Measurements from ENCODE around the gene TSGA10. TPM values are rescaled to one million over a fixed set of nuclear protein-coding genes. Genes with fewer than 3 reads are reported as not detected.
"Not testable (repeated sequence)": the region's sequence is repeated elsewhere in the genome, so short reads cannot be mapped to it uniquely, and the experiment has no call there.

The TSGA10 gene
- total RNA-seq, 2 experiments from 2014 or later = 10.6 to 11.0 TPM

DNA sequence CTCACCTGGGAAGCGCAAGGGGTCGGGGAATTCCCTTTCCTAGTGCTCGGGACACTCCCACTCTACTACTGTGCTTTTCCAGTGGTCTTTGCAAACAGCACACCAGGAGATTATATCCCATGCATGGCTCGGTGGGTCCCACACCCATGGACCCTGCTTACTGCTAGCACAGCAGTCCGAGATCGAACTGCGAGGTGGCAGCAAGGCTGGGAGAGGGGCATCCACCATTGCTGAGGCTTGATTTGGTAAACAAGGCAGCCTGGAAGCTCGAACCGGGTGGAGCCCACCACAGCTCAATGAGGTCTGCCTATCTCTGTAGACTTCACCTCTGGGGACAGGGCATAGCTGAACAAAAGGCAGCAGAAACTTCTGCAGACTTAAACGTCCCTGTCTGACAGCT lies 154.0 kb downstream of the TSGA10 start:
- Mint-ChIP-seq H3K4me3 (no peak overlapping the region), H3K36me3 (ENCODE audit: low read depth) (peaks cover 27% of the 10 kb centered on the region), H3K27ac (no peak overlapping the region), H3K4me1 (ENCODE audit: low read depth) (no peaks in the 10 kb centered on the region), H3K9me3 (peaks cover 5% of the 10 kb centered on the region), H3K27me3 (peaks cover 5% of the 10 kb centered on the region)
- peaks cover 0 to 11% of the 10 kb centered on the region in 2 experiments for H3K9me3 ChIP-seq (ENCODE audit: control insufficient read depth in 1 of 2, insufficient read depth in 1 of 2, low read length in 2 of 2)
- no peak for TF ChIP-seq CTCF (IDR thresholded peaks at IDR 0.05)
- ChIA-PET POLR2A (no interaction called here), CTCF (no interaction called here)
- no peak overlapping the region for H3K27ac ChIP-seq (ENCODE audit: low read depth in 1 of 2, low read length in 2 of 2)
- H3K4me3 ChIP-seq (ENCODE audit: low read length) = no peak overlapping the region
- no peak for ATAC-seq (ENCODE audit: poor library complexity)
- H3K36me3 ChIP-seq (ENCODE audit: insufficient read depth, low read length) = no peaks in the 10 kb centered on the region
- H3K4me1 ChIP-seq (ENCODE audit: insufficient read depth, low read length) = no peaks in the 10 kb centered on the region
- H3K27me3 ChIP-seq (ENCODE audit: control insufficient read depth in 1 of 2, insufficient read depth in 2 of 2, low read length in 2 of 2) = no peaks in the 10 kb centered on the region
- intact Hi-C loops (cut with DNase I, micrococcal nuclease) = no loop called here
- DNase-seq = no peak

DNA sequence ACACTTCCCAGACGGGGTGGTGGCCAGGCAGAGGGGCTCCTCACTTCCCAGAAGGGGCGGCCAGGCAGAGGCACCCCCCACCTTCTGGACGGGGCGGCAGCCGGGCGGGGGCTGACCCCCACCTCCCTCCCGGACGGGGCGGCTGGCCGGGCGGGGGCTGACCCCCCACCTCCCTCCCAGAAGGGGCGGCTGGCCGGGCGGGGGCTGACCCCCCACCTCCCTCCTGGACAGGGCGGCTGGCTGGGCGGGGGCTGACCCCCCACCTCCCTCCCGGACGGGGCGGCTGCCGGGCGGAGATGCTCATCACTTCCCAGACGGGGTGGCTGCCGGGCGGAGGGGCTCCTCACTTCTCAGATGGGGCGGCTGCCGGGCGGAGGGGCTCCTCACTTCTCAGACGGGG lies 166.0 kb downstream of the TSGA10 start:
- H3K9me3 ChIP-seq (ENCODE audit: control insufficient read depth in 1 of 2, insufficient read depth in 1 of 2, low read length in 2 of 2); CTCF ChIA-PET; H3K27ac ChIP-seq (ENCODE audit: low read depth in 1 of 2, low read length in 2 of 2); DNase-seq; H3K4me1 ChIP-seq (ENCODE audit: insufficient read depth, low read length); POLR2A ChIA-PET; H3K4me3 Mint-ChIP-seq; H3K27ac Mint-ChIP-seq; ATAC-seq (ENCODE audit: poor library complexity); intact Hi-C loops (cut with DNase I, micrococcal nuclease); H3K9me3 Mint-ChIP-seq; H3K4me3 ChIP-seq (ENCODE audit: low read length); H3K27me3 Mint-ChIP-seq; H3K4me1 Mint-ChIP-seq (ENCODE audit: low read depth); H3K36me3 Mint-ChIP-seq (ENCODE audit: low read depth); H3K27me3 ChIP-seq (ENCODE audit: control insufficient read depth in 1 of 2, insufficient read depth in 2 of 2, low read length in 2 of 2); H3K36me3 ChIP-seq (ENCODE audit: insufficient read depth, low read length): not testable (repeated sequence)

DNA sequence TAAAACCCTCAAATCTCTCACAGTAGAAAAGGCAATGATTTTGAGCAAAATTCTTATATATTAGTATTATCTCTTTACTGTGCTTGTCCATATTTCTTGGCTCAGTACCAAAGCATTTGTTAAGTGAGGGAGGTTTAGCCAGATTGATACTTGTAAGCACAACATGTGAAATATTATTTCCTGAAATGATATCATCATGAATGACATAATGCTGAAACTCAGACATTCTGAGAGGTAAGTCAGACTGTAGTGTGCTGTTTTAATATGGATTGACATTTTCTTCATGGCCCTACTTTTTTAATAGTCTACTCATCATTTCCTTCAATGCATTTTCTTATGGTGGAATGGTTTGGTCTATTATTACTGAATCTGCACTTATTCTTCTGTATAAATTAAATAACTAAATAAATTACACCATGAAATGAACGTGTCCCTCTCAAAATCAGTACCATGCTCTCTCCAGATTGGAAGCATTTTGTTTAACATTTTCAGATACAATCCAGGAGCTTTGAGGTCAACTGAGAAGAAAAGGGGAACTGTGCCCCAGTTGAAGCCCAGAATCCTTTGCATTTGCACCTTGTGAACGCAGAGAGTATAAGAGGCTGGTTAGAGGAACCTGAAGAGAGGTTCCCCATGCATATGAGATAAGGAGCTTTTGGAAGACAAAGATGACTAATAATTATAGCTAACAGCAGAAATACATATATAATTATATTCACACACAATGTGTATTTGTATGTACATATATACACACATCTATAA lies 168.7 kb downstream of the TSGA10 start:
- no peak overlapping the region for H3K4me3 ChIP-seq (ENCODE audit: low read length)
- Mint-ChIP-seq H3K27me3 (no peaks in the 10 kb centered on the region), H3K36me3 (ENCODE audit: low read depth) (no peaks in the 10 kb centered on the region), H3K9me3 (no peaks in the 10 kb centered on the region), H3K4me1 (ENCODE audit: low read depth) (no peaks in the 10 kb centered on the region), H3K4me3 (no peak overlapping the region), H3K27ac (no peak overlapping the region)
- no peak for TF ChIP-seq CTCF (IDR thresholded peaks at IDR 0.05)
- CTCF ChIA-PET = no interaction called here
- intact Hi-C loops (cut with DNase I, micrococcal nuclease) = no loop called here
- no peak for ATAC-seq (ENCODE audit: poor library complexity)
- POLR2A ChIA-PET = no interaction called here
- H3K27ac ChIP-seq (ENCODE audit: low read depth in 1 of 2, low read length in 2 of 2) = no peak overlapping the region
- H3K4me1 ChIP-seq (ENCODE audit: insufficient read depth, low read length) = no peaks in the 10 kb centered on the region
- H3K27me3 ChIP-seq (ENCODE audit: control insufficient read depth in 1 of 2, insufficient read depth in 2 of 2, low read length in 2 of 2) = no peaks in the 10 kb centered on the region
- no peak for DNase-seq
- H3K36me3 ChIP-seq (ENCODE audit: insufficient read depth, low read length) = no peaks in the 10 kb centered on the region
- peaks cover 0 to 3% of the 10 kb centered on the region in 2 experiments for H3K9me3 ChIP-seq (ENCODE audit: control insufficient read depth in 1 of 2, insufficient read depth in 1 of 2, low read length in 2 of 2)

DNA sequence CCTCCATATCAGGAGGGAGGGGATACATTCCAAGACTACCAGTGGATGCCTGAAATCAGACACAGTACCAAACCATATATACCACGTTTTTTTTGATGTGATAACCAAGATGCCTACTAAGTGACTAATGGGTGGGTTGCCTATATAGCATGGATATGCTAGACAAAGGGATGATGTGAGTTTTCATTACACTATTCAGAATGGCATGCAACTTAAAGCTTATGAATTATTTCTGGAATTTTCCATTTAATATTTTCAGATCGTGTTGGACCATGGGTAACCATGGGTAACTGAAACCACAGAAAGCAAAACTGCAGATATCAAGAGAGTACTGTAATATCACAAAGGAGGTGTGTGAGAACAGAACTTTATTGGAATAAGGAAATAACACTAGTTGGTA lies 179.1 kb downstream of the TSGA10 start:
- H3K4me3 Mint-ChIP-seq = no peak overlapping the region
- peaks cover 9% of the 10 kb centered on the region for H3K9me3 Mint-ChIP-seq
- Histone ChIP-seq H3K4me1 (ENCODE audit: insufficient read depth, low read length) (no peaks in the 10 kb centered on the region), H3K27ac (ENCODE audit: low read depth in 1 of 2, low read length in 2 of 2) (no peak overlapping the region), H3K4me3 (ENCODE audit: low read length) (no peak overlapping the region), H3K36me3 (ENCODE audit: insufficient read depth, low read length) (no peaks in the 10 kb centered on the region), H3K9me3 (ENCODE audit: control insufficient read depth in 1 of 2, insufficient read depth in 1 of 2, low read length in 2 of 2) (peaks cover 6 to 23% of the 10 kb centered on the region in 2 experiments), H3K27me3 (ENCODE audit: control insufficient read depth in 1 of 2, insufficient read depth in 2 of 2, low read length in 2 of 2) (peaks cover 0 to 3% of the 10 kb centered on the region in 2 experiments)
- H3K27me3 Mint-ChIP-seq = peaks cover 25% of the 10 kb centered on the region
- CTCF ChIA-PET = no interaction called here
- POLR2A ChIA-PET = no interaction called here
- no peaks in the 10 kb centered on the region for H3K4me1 Mint-ChIP-seq (ENCODE audit: low read depth)
- intact Hi-C loops (cut with DNase I, micrococcal nuclease) = no loop called here
- no peak overlapping the region for H3K27ac Mint-ChIP-seq
- TF ChIP-seq CTCF (IDR thresholded peaks at IDR 0.05) = no peak
- DNase-seq (no peak), ATAC-seq (ENCODE audit: poor library complexity) (no peak)
- peaks cover 18% of the 10 kb centered on the region for H3K36me3 Mint-ChIP-seq (ENCODE audit: low read depth)
